Memory B cell (primary cell): ENCODE measurements around the gene CLDN16.

Source experiments
- ATAC-seq: fragments of 150-1000 bp; cut with Tn5 transposase; 2 replicates; pipeline ENCODE4 v1.10.0; 2021; ENCODE audit warnings: low read depth, mild to moderate bottlenecking, moderate library complexity
- DNase-seq, 2 donors: peaks; one replicate each; pipeline ENCODE4 v3.0.0; 2022; ENCODE audit warnings: low spot score in 2 of 2
- H3K27ac Mint-ChIP-seq: one replicate; pipeline ENCODE4 v1.8.0; 2022; ENCODE audit warnings: mild to moderate bottlenecking, moderate library complexity, mixed read lengths
- H3K27me3 Mint-ChIP-seq: one replicate; pipeline ENCODE4 v1.8.0; 2022; ENCODE audit warnings: mixed read lengths
- H3K36me3 Mint-ChIP-seq: one replicate; pipeline ENCODE4 v1.8.0; 2022; ENCODE audit warnings: mild to moderate bottlenecking, mixed read lengths
- H3K4me1 Mint-ChIP-seq: one replicate; pipeline ENCODE4 v1.8.0; 2022; ENCODE audit warnings: mixed read lengths
- H3K4me3 Mint-ChIP-seq: one replicate; pipeline ENCODE4 v1.8.0; 2022; ENCODE audit warnings: mild to moderate bottlenecking, moderate library complexity, mixed read lengths
- H3K9me3 Mint-ChIP-seq: one replicate; pipeline ENCODE4 v1.8.0; 2022; ENCODE audit warnings: mixed read lengths

The CLDN16 gene, protein sequence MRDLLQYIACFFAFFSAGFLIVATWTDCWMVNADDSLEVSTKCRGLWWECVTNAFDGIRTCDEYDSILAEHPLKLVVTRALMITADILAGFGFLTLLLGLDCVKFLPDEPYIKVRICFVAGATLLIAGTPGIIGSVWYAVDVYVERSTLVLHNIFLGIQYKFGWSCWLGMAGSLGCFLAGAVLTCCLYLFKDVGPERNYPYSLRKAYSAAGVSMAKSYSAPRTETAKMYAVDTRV

DNA sequence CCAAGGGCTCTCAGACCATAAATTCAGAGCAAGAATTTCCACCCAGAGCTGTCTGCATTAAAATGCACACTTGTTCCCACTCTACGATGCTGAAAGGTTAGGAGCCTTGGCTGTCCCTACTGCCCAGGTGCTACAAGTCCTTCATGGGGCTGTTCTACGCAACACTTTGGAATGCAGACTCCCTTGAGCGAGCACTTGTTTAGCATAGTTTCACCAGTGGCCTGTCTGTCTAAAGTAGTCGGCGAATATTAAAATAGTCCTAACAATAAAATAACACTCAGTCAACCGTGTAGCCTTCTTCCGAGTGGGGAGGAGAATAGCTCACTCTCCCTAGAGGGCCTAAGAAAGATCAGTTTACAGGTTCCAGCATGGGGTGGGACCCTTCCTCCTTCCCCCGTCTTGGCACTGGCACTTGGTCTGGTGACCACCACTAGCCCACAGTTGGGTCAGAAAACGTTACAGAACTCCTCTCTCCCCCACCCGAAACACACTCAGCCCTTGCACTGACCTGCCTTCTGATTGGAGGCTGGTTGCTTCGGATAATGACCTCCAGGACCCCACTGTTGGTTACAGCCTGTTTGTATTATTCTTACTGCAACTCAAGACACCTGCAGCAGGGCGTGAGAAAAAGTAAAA, at the start of gene CLDN16:
TSS of gene CLDN16 (plus strand) at position 586 of the 636 bp plus-strand sequence. CDS start 167 bp downstream, outside the sequence.
- no peak for ATAC-seq
- DNase-seq = no peak
- Mint-ChIP-seq H3K27ac (no peak within 1 kb of the TSS), H3K4me1 (no peaks in the 10 kb centered on the region), H3K9me3 (no peaks in the 10 kb centered on the region), H3K4me3 (no peak within 1 kb of the TSS), H3K36me3 (no peaks in the 10 kb centered on the region), H3K27me3 (peaks cover 3% of the 10 kb centered on the region)

DNA sequence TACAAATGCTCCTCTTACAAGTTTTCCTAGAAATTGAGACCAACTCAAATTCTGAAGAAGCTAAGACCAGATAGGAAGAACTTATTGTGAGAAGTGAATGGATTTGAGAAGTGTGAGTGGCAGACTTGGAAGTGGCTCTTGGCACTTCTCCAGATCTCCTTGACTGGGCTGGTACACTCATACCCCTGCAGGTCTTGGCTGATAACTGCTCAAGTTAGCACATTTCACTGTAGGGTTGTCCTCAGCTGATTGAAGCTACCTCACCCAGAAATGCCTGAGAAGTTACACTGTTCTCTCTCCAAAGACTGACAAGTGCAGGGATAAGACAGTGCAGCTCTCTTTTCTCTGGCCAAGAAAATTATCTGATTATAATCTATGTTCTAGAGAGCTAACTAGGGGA, 49.2 kb upstream of the CLDN16 start:
- H3K36me3 Mint-ChIP-seq = no peaks in the 10 kb centered on the region
- H3K27ac Mint-ChIP-seq = no peak overlapping the region
- H3K4me1 Mint-ChIP-seq = peaks cover 2% of the 10 kb centered on the region
- no peak for DNase-seq
- no peak overlapping the region for H3K4me3 Mint-ChIP-seq
- peaks cover 6% of the 10 kb centered on the region for H3K9me3 Mint-ChIP-seq
- ATAC-seq = no peak
- H3K27me3 Mint-ChIP-seq = no peaks in the 10 kb centered on the region

DNA sequence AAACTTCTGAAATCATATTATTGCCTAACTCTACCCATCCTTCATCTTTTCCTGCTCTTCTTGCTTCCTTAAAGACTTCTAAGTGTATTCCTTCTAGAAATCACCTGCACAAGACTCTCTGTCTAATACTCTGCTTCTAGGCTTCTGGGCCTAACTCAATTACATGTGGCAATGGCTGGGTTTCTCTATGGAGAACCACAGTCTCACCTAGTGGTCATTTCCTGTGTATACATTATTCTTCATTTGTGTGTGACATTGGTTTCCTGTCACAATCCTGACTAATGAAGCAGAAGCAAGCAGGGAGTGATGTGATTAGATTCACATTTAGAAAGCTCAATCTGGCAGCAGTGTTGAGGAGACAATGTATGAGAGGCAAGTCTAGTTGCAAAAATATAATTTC, 48.8 kb upstream of the CLDN16 start:
- Mint-ChIP-seq H3K27me3 (no peaks in the 10 kb centered on the region), H3K4me1 (peaks cover 2% of the 10 kb centered on the region), H3K36me3 (no peaks in the 10 kb centered on the region), H3K27ac (no peak overlapping the region), H3K4me3 (no peak overlapping the region), H3K9me3 (peaks cover 6% of the 10 kb centered on the region)
- no peak for ATAC-seq
- DNase-seq = no peak

DNA sequence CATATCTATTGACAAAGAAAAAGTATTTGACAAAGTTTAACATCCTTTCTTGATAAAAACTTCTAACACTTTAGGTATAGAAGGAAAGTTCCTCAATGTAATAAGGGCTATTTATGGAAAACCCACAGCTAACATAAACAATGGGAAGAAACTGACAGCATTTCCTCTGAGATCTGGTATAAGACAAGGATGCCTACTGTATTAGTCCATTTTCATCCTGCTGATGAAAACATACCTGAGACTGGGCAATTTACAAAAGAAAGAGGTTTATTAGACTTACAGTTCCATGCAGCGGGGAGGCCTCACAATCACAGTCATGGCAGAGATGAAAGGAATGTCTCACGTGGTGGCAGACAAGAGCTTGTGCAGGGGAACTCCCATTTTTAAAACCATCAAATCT, 47.9 kb upstream of the CLDN16 start:
- ATAC-seq (no peak), DNase-seq (no peak)
- peaks cover 2% of the 10 kb centered on the region for H3K4me1 Mint-ChIP-seq
- no peak overlapping the region for H3K4me3 Mint-ChIP-seq
- H3K36me3 Mint-ChIP-seq = no peaks in the 10 kb centered on the region
- no peak overlapping the region for H3K27ac Mint-ChIP-seq
- H3K27me3 Mint-ChIP-seq = no peaks in the 10 kb centered on the region
- peaks cover 6% of the 10 kb centered on the region for H3K9me3 Mint-ChIP-seq

DNA sequence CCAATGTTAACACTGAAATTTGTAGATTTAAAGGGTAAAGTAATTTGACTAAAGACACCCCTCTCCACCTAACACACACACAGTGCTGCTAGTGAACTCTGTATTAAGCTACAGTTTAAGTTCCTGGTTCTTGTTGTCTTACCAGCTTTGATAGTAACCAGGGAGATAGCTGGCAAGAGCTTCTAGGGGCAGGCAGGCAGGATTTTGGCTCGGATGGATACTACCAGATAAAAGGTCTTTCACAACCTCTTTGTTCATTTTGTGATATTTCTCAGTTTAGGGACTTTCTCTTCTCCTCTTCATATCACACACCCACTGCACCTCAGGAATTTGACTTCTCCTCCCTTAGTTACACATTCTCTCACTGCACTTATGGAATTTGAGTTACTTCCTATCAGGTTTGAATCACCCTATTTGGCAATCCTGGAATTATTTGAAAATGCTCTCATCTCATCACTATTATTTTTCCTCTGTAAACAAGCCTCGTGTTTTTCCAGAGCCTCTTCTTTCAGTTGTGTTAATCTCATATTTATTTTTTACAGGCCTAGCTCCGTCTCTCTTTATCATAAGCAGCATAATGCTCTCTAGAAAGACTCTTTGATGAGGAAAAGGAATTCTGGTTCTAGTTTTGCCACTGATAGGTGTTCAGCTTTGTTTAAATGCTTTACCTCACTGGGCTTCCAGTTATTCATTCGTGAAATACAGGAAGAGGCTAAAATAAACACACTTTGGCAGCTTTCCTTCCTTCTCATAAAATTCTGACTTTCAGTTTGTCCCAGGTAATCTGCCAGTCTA, 42.7 kb upstream of the CLDN16 start:
- Mint-ChIP-seq H3K36me3 (no peaks in the 10 kb centered on the region), H3K27me3 (no peaks in the 10 kb centered on the region), H3K27ac (no peak overlapping the region), H3K4me1 (no peaks in the 10 kb centered on the region), H3K4me3 (no peak overlapping the region), H3K9me3 (peaks cover 7% of the 10 kb centered on the region)
- ATAC-seq (no peak), DNase-seq (no peak)

DNA sequence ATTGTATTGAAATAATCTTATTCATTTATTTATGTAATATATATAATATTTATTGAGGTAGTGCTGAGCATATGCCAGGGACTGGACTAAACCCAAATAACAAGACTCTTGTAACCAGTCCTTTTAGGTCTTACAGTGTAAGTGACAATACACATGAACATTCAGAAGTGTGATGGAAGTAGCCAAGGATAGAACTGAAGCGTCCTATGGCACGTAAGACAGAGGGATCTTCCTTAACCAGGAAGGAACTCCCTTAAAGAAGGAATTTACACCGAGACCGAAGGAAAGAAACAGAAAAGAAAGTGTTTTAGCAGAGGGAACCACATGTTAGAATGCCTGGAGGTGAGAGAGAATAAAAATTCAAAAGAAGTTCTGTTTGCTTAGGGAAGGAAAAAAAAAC, 42.1 kb upstream of the CLDN16 start:
- DNase-seq (no peak), ATAC-seq (no peak)
- H3K36me3 Mint-ChIP-seq = no peaks in the 10 kb centered on the region
- no peak overlapping the region for H3K4me3 Mint-ChIP-seq
- H3K27me3 Mint-ChIP-seq = no peaks in the 10 kb centered on the region
- H3K9me3 Mint-ChIP-seq = peaks cover 7% of the 10 kb centered on the region
- no peak overlapping the region for H3K27ac Mint-ChIP-seq
- no peaks in the 10 kb centered on the region for H3K4me1 Mint-ChIP-seq

DNA sequence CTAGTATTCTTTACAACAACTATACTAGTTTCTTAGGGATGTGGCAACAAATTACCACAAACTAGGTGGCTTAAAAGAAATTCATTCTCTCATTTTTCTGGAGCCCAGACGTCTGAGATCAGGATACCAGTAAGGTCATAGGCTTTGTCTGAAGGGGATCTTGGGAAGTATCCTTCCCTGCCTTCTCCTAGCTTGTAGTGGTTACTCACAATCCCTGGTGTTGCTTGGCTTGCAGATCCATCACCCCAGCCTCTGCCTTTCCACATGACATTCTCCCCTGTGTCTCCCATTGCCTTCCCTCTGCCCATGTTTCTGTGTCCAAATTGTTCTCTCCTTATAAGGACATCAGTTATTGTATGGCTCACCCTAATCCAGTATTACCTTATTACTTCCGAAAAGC, 41.4 kb upstream of the CLDN16 start:
- H3K27ac Mint-ChIP-seq = no peak overlapping the region
- H3K36me3 Mint-ChIP-seq = no peaks in the 10 kb centered on the region
- peaks cover 7% of the 10 kb centered on the region for H3K9me3 Mint-ChIP-seq
- no peaks in the 10 kb centered on the region for H3K27me3 Mint-ChIP-seq
- no peak overlapping the region for H3K4me3 Mint-ChIP-seq
- ATAC-seq = no peak
- DNase-seq = no peak
- H3K4me1 Mint-ChIP-seq = no peaks in the 10 kb centered on the region

DNA sequence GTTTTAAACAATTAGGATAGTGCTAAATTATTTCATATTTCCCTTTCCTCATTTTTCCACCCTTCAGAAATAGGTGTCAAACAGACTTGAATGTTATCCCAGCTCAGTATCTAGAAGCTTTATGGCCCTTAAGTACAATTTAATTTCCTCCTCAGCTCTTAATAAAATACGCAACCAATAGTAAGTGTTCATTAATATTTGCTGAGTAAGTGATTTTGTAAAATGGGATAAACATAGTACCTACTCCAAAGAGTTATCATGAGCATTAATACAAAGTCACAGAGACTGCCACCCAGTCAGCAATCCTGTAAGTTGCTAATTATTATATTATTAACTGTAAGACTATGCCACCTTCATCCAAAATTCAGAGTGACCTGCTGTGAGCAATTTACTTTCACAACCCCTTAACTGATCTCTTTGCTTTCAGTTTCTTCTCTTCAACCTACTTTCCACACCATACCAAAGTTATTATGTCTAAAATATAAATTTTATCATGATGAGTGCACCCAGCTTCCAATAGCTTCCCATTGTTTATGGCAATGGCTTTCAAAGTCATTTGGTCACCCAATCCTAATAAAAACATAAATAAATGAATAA, 35.0 kb upstream of the CLDN16 start:
- no peak overlapping the region for H3K4me3 Mint-ChIP-seq
- no peaks in the 10 kb centered on the region for H3K27me3 Mint-ChIP-seq
- ATAC-seq (no peak), DNase-seq (no peak)
- H3K4me1 Mint-ChIP-seq = no peaks in the 10 kb centered on the region
- peaks cover 3% of the 10 kb centered on the region for H3K9me3 Mint-ChIP-seq
- H3K36me3 Mint-ChIP-seq = no peaks in the 10 kb centered on the region
- no peak overlapping the region for H3K27ac Mint-ChIP-seq

DNA sequence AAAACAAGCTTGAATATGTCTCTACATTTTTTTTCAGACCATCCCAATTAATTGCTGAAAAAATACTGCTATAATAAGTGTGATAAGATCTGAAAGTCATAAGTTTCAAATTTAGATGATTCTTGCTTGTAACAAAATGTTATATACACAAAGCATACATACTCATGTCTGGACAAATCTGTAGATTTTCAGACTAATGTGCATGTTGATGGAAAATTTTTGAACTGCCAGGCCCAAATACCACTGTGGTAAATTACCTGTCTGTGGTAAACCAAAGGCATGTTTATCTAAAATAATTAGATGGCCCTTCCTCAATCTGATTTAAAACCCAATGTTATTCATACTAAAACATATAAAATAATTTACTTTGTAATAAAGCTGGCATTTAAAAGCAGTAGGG, 31.7 kb upstream of the CLDN16 start:
- ATAC-seq (no peak), DNase-seq (no peak)
- no peak overlapping the region for H3K4me3 Mint-ChIP-seq
- peaks cover 2% of the 10 kb centered on the region for H3K9me3 Mint-ChIP-seq
- H3K27me3 Mint-ChIP-seq = no peaks in the 10 kb centered on the region
- H3K27ac Mint-ChIP-seq = no peak overlapping the region
- no peaks in the 10 kb centered on the region for H3K36me3 Mint-ChIP-seq
- H3K4me1 Mint-ChIP-seq = no peaks in the 10 kb centered on the region

DNA sequence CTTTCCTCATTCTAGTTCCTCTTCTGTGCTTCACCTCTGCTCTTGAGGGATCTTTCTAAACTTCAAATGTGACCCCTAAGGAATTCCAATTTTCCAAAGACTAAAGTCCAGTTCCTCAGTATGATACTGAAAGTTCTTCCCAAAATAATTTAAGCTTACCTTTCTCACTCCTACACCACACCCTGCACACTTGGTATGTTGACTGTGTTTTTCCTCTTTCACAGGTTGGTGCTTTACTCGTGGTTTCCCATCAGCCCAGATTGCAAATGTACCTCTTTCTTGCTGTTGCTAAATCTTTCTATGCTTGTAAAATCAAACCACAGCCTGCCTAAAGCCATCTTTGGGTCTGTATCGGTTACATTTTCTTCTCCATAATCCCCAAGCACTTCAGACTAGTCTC, 30.5 kb upstream of the CLDN16 start:
- no peak overlapping the region for H3K4me3 Mint-ChIP-seq
- H3K4me1 Mint-ChIP-seq = no peaks in the 10 kb centered on the region
- no peak overlapping the region for H3K27ac Mint-ChIP-seq
- H3K27me3 Mint-ChIP-seq = no peaks in the 10 kb centered on the region
- no peak for ATAC-seq
- H3K36me3 Mint-ChIP-seq = no peaks in the 10 kb centered on the region
- DNase-seq = no peak
- peaks cover 2% of the 10 kb centered on the region for H3K9me3 Mint-ChIP-seq

DNA sequence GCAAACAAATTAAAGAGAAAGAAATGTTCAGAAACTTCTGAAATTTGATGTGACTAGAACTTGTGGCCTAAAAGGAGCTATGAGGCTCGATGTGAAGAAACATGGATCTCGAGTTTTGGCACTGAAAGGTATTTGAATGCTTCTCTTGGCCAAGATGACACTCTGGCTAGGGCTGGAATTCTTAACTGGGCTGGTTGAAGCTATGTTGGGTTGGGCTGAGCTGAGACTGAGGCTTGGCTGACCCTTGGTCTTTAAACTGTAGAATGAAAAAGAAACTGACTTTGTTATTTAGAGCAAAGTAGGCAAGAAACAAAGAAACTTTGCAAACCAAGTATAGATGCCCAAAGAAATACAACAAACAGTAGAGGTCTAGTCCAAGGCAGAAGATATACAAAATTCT, 28.1 kb upstream of the CLDN16 start:
- H3K36me3 Mint-ChIP-seq = no peaks in the 10 kb centered on the region
- H3K27ac Mint-ChIP-seq = no peak overlapping the region
- no peaks in the 10 kb centered on the region for H3K4me1 Mint-ChIP-seq
- no peak overlapping the region for H3K4me3 Mint-ChIP-seq
- DNase-seq = no peak
- H3K9me3 Mint-ChIP-seq = no peaks in the 10 kb centered on the region
- no peaks in the 10 kb centered on the region for H3K27me3 Mint-ChIP-seq
- no peak for ATAC-seq

DNA sequence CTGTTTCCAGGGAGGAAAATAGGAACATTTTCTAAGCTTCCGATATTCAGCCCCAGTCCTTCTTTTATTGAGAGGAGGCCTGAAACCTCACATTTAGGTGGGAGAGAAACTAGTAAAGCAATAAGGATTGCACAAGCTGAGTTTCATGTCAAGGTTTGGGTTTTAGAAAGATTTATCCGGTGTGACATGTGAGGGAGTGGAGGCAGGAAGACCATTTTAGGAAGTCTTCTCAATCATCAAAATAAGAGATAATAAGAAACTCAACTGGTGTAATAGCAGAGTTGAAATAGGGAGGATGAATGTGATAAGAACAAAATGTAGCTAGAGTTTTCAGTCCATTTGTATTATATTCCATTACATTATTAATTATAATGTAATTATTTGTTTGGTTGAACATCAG, 27.7 kb upstream of the CLDN16 start:
- H3K36me3 Mint-ChIP-seq = no peaks in the 10 kb centered on the region
- H3K27ac Mint-ChIP-seq = no peak overlapping the region
- ATAC-seq = no peak
- no peaks in the 10 kb centered on the region for H3K4me1 Mint-ChIP-seq
- DNase-seq = no peak
- H3K27me3 Mint-ChIP-seq = no peaks in the 10 kb centered on the region
- H3K9me3 Mint-ChIP-seq = no peaks in the 10 kb centered on the region
- no peak overlapping the region for H3K4me3 Mint-ChIP-seq

DNA sequence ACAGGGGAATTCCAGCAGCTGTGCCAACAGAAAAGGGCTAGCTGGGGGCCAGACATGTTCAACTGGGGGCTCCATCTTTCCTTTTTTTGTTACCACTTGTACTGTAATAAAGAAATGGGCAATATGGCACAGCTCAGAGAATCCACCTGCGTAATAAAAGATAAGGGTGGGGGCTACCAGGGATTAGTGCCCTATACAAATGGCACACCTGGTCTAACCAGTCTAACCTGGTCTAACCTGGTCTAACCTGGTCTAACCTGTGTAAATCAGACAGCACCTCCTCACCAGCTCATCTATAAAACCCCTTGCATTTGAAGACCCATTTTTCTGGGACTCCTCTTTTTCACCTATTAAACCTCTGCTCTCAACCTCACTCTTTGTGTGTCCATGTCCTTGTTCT, 26.2 kb upstream of the CLDN16 start:
- H3K36me3 Mint-ChIP-seq = no peaks in the 10 kb centered on the region
- no peaks in the 10 kb centered on the region for H3K4me1 Mint-ChIP-seq
- ATAC-seq = no peak
- H3K4me3 Mint-ChIP-seq = no peak overlapping the region
- no peaks in the 10 kb centered on the region for H3K27me3 Mint-ChIP-seq
- H3K27ac Mint-ChIP-seq = no peak overlapping the region
- no peak for DNase-seq
- no peaks in the 10 kb centered on the region for H3K9me3 Mint-ChIP-seq

DNA sequence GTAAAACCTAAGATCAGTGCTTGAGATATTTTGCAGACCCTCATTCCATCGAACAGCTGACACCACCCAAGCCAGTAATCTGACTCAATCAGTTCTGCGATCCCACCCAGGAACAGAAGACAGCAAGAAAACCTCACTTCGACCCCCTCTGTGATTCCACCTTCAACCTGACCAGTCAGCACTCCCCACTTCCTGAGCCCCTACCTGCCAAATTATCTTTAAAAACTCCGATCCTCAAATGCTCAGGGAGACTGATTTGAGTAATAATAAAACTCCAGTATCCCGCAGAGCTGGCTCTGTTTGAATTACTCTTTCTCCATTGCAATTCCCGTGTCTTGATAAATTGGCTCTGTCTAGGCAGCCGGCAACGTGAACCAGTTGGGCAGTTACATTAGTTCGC, 25.7 kb upstream of the CLDN16 start:
- Mint-ChIP-seq H3K27ac (no peak overlapping the region), H3K4me1 (no peaks in the 10 kb centered on the region), H3K27me3 (no peaks in the 10 kb centered on the region), H3K36me3 (no peaks in the 10 kb centered on the region), H3K9me3 (no peaks in the 10 kb centered on the region), H3K4me3 (no peak overlapping the region)
- no peak for DNase-seq
- no peak for ATAC-seq
